SKM-1 treated with dmso at 0.1 percent for 144 hours (cell line): ENCODE measurements around the gene KLF14.
"Not testable (repeated sequence)": the region's sequence is repeated elsewhere in the genome, so short reads cannot be mapped to it uniquely, and the experiment has no call there.

Source experiments
- DNase-seq: peaks from one replicate; lab custom pipeline; 2025; ENCODE audit not compliant: unreplicated experiment; lab: John Stamatoyannopoulos, UW

KLF14 gene

GRCh38 chr7:130733931-130734814 lies at the start of gene KLF14:
Gene KLF14, minus strand, starts transcription at chr7:130734207. Its CDS starts 174 bp downstream, at chr7:130734033.
- DNase-seq: no peak

GRCh38 chr7:130781346-130781745 lies 47.3 kb upstream of the KLF14 start:
- no peak for DNase-seq

- no peak for DNase-seq
Observed at GRCh38 chr7:130777426-130777825, 43.4 kb upstream of the KLF14 start.

GRCh38 chr7:130772456-130772855 lies 38.4 kb upstream of the KLF14 start:
- not testable (repeated sequence) for DNase-seq

GRCh38 chr7:130768854-130769253 lies 34.8 kb upstream of the KLF14 start:
- no peak for DNase-seq

- DNase-seq: not testable (repeated sequence)
Observed at GRCh38 chr7:130764569-130764968, 30.6 kb upstream of the KLF14 start.

- DNase-seq: peak; percentile 59
Observed at GRCh38 chr7:130758429-130759056, 24.5 kb upstream of the KLF14 start.

GRCh38 chr7:130756316-130756715 lies 22.3 kb upstream of the KLF14 start:
- DNase-seq: no peak

- no peak for DNase-seq
Observed at GRCh38 chr7:130752424-130752823, 18.4 kb upstream of the KLF14 start.

GRCh38 chr7:130750755-130751154 lies 16.7 kb upstream of the KLF14 start:
- no peak for DNase-seq

- DNase-seq: no peak
Observed at GRCh38 chr7:130748531-130749389, 14.8 kb upstream of the KLF14 start.

GRCh38 chr7:130741331-130741995 lies 7.5 kb upstream of the KLF14 start:
- peak; percentile 74 for DNase-seq

GRCh38 chr7:130740606-130741005 lies 6.6 kb upstream of the KLF14 start:
- DNase-seq: peak; percentile 17

GRCh38 chr7:130736298-130736900 lies 2.4 kb upstream of the KLF14 start:
- DNase-seq: no peak

GRCh38 chr7:130734815-130735716 lies 1.1 kb upstream of the KLF14 start:
- DNase-seq: no peak

- DNase-seq: no peak
Observed at GRCh38 chr7:130732980-130733930, 752 bp downstream of the KLF14 start.

- no peak for DNase-seq
Observed at GRCh38 chr7:130723784-130724183, 10.2 kb downstream of the KLF14 start.
